ENCODE measurements around the gene FRMD1. TPM values are rescaled to one million over a fixed set of nuclear protein-coding genes. Genes with fewer than 3 reads are reported as not detected.

Gene FRMD1
- total and polyA plus RNA-seq, 12 donors = 0.12 to 1.3 (median 0.21) TPM; not detected in 4

- H3K4me3 ChIP-seq = no peak overlapping the region
- no peaks in the 10 kb centered on the region for H3K36me3 ChIP-seq
- H3K27ac ChIP-seq = peak overlapping the region in 1 of 10 donors; percentile 49
- DNase-seq = no peak
- TF ChIP-seq, protein P1, sequence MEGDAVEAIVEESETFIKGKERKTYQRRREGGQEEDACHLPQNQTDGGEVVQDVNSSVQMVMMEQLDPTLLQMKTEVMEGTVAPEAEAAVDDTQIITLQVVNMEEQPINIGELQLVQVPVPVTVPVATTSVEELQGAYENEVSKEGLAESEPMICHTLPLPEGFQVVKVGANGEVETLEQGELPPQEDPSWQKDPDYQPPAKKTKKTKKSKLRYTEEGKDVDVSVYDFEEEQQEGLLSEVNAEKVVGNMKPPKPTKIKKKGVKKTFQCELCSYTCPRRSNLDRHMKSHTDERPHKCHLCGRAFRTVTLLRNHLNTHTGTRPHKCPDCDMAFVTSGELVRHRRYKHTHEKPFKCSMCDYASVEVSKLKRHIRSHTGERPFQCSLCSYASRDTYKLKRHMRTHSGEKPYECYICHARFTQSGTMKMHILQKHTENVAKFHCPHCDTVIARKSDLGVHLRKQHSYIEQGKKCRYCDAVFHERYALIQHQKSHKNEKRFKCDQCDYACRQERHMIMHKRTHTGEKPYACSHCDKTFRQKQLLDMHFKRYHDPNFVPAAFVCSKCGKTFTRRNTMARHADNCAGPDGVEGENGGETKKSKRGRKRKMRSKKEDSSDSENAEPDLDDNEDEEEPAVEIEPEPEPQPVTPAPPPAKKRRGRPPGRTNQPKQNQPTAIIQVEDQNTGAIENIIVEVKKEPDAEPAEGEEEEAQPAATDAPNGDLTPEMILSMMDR (IDR thresholded peaks at IDR 0.05) = no peak
- 81 to 84% methylated on average over 14 of the region's 14 CpGs for WGBS, 2 donors
- H3K9me3 ChIP-seq = peaks cover 0 to 22% (median 16%) of the 10 kb centered on the region in 11 donors
- ATAC-seq = peak in 1 of 8 donors; percentile 17
- no peaks in the 10 kb centered on the region for H3K27me3 ChIP-seq
- peaks cover 0 to 29% (median 11%) of the 10 kb centered on the region in 9 donors for H3K4me1 ChIP-seq
- intact Hi-C loops (cut with DNase I) = no loop called here
Measured at GRCh38 chr6:168015482-168016175, 63.4 kb downstream of the FRMD1 start.

DNA sequence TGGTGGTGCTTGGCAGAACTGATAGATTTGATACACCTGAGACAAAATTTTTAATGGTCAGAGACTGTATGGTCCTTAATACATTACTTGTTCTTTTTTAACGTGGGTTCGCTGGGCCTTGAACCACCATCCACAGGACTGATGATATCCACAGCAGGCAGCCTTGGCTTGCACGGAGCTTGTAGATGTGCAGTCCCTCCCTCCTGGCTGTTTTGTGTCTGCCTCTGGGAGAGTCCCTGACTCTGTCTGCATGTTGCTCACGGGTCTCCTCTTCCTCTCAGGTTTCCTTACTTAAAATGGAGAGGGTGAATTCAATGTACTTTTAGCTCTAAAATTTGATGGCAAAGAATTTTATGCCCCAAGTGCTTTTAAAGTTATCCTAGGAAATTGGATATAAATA is 64.0 kb downstream of the FRMD1 start:
- TF ChIP-seq, protein P1 (IDR thresholded peaks at IDR 0.05) = no peak
- ATAC-seq (no peak), DNase-seq (no peak)
- WGBS, 2 donors = 75 to 76% methylated on average over 4 of the region's 4 CpGs
- peaks cover 0 to 28% (median 20%) of the 10 kb centered on the region in 11 donors for H3K9me3 ChIP-seq
- no peaks in the 10 kb centered on the region for H3K27me3 ChIP-seq
- H3K27ac ChIP-seq = peak overlapping the region in 3 of 10 donors; percentile 25 to 49 (median 32)
- no peak overlapping the region for H3K4me3 ChIP-seq
- H3K4me1 ChIP-seq = peaks cover 0 to 29% (median 11%) of the 10 kb centered on the region in 9 donors
- no peaks in the 10 kb centered on the region for H3K36me3 ChIP-seq
- intact Hi-C loops (cut with DNase I) = no loop called here

DNA sequence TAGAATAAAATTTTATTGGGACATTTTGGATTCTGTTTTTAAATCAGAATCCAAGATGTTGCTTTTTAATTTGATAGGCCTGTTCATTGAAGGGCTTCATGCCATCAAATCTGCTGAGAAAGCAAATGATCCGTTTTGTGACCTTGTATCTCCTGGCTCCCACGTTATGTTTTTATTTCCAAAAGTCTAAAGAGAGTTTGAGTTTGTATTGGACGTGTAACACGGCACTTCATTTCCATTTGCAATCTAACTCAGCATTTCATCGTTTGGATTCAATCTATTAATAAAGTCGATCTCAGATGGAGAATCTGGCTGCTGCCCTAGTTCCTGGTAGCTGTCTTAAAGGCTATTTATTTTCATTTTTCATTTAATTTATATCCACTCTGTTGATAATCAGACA is 64.6 kb downstream of the FRMD1 start:
- peak overlapping the region in 4 of 10 donors; percentile 5 to 49 (median 28) for H3K27ac ChIP-seq
- H3K36me3 ChIP-seq = no peaks in the 10 kb centered on the region
- 45 to 50% methylated on average over 6 of the region's 6 CpGs for WGBS, 2 donors
- TF ChIP-seq, protein P1 (IDR thresholded peaks at IDR 0.05) = no peak
- intact Hi-C loops (cut with DNase I) = no loop called here
- no peak overlapping the region for H3K4me3 ChIP-seq
- ATAC-seq = peak in 2 of 8 donors; percentile 33 to 57
- DNase-seq = no peak
- H3K9me3 ChIP-seq = peaks cover 0 to 33% (median 20%) of the 10 kb centered on the region in 11 donors
- H3K4me1 ChIP-seq = peaks cover 0 to 29% (median 11%) of the 10 kb centered on the region in 9 donors
- H3K27me3 ChIP-seq = no peaks in the 10 kb centered on the region

- WGBS, 2 donors = 76 to 79% methylated on average over 7 of the region's 7 CpGs
- Histone ChIP-seq H3K4me1 (peaks cover 0 to 29% (median 11%) of the 10 kb centered on the region in 9 donors), H3K4me3 (no peak overlapping the region), H3K36me3 (no peaks in the 10 kb centered on the region), H3K27ac (peak overlapping the region in 4 of 10 donors; percentile 5 to 49 (median 28)), H3K9me3 (peaks cover 0 to 43% (median 20%) of the 10 kb centered on the region in 11 donors), H3K27me3 (no peaks in the 10 kb centered on the region)
- TF ChIP-seq, protein P1 (IDR thresholded peaks at IDR 0.05) = no peak
- ATAC-seq (peak in 2 of 8 donors; percentile 43 to 50), DNase-seq (no peak)
- intact Hi-C loops (cut with DNase I) = no loop called here
Measured at GRCh38 chr6:168013250-168013915, 65.6 kb downstream of the FRMD1 start.

All from heart right ventricle (tissue), 16 donors.